Loucy (cell line): ENCODE measurements around the gene PIGK.

Source experiments
- EZH2phosphoT487 ChIP-seq: fragments of 200-600 bp; IDR thresholded peaks from 2 replicates; pipeline ENCODE4 v1.6.1; 2018; ENCODE audit warnings: antibody characterized with exemption, mild to moderate bottlenecking, moderate library complexity, borderline replicate concordance
- TF ChIP-seq, protein P1 (sequence below): fragments of 200-600 bp; sonication (generic); conservative IDR thresholded peaks from 2 replicates; pipeline ENCODE4 v1.5.1; 2014; ENCODE audit warnings: mild to moderate bottlenecking, antibody characterized with exemption, low read length

DNA sequence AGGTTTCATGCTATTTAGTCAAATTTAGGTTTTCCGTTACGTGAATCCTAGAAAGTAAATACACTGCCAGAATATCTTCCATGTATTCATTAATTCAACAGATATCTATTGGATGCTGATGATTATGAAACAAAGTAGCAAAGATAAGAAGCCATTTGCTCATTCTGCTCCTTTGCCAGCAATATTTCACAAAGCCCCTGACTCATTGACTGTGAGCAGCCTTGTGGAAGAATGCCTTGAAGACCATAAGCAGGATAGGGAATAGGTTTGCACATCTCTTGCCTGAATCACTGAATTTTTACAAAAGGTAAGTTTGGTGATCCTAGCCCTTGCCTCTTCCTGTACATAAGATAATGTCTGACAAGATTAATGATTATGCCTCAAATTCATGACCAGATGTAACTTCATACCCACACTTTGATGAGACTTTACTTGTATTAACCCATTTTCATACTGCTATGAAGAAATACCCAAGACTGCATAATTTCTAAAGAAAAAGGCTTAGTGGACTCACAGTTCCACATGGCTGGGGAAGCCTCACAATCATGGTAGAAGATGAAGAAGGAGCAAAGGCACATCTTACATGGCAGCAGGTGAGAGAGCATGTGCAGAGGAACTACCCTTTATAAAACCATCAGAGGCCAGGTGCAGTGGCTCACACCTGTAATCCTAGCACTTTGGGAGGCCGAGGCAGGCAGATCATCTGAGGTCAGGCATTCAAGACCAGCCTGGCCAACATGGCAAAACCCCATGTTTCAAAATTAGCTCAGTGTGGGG lies 1.6 kb upstream of the PIGK start:
- TF ChIP-seq, protein P1, sequence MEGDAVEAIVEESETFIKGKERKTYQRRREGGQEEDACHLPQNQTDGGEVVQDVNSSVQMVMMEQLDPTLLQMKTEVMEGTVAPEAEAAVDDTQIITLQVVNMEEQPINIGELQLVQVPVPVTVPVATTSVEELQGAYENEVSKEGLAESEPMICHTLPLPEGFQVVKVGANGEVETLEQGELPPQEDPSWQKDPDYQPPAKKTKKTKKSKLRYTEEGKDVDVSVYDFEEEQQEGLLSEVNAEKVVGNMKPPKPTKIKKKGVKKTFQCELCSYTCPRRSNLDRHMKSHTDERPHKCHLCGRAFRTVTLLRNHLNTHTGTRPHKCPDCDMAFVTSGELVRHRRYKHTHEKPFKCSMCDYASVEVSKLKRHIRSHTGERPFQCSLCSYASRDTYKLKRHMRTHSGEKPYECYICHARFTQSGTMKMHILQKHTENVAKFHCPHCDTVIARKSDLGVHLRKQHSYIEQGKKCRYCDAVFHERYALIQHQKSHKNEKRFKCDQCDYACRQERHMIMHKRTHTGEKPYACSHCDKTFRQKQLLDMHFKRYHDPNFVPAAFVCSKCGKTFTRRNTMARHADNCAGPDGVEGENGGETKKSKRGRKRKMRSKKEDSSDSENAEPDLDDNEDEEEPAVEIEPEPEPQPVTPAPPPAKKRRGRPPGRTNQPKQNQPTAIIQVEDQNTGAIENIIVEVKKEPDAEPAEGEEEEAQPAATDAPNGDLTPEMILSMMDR: no peak
- TF ChIP-seq EZH2phosphoT487: no peak
